ENCODE results near the gene FRRS1.

GRCh38 chr1:99814373-99814900 lies 48.0 kb upstream of the FRRS1 start:
- TF ChIP-seq CTCF (IDR thresholded peaks at IDR 0.05; ENCODE audit: borderline replicate concordance, extremely low read depth, low read length, poor library complexity, severe bottlenecking) (no peak), EZH2 (IDR thresholded peaks at IDR 0.05; ENCODE audit: borderline replicate concordance, low read depth, low read length, severe bottlenecking) (no peak)

Data from DND-41 (cell line).